K562 (cell line): ENCODE results near the gene SSBP2. TPM values are rescaled to one million over a fixed set of nuclear protein-coding genes. Genes with fewer than 3 reads are reported as not detected.

Experiments
- ATAC-seq: fragments of 200-7000 bp; cut with Tn5 transposase; 3 replicates; pipeline ENCODE4 v1.9.1; 2020; ENCODE audit warnings: moderate library complexity
- BruUV-seq: library from RNA; stranded (reverse); fragments of 400-500 nt; replicated peaks from 2 replicates; lab custom pipeline; 2021; lab: Mats Ljungman, UMichigan
- CTCF ChIA-PET: fragments of 300-600 bp; formaldehyde crosslinking; extraction: SDS; loops from one replicate; lab custom pipeline; 2021; ENCODE audit warnings: low intra/inter-chr PET ratio; lab: Yijun Ruan, JAX
- POLR2A ChIA-PET: fragments of 300-600, 350-650 bp; sonication (Branson Sonifier 250); formaldehyde crosslinking; extraction: SDS; loops from one replicate; lab custom pipeline; 2021; ENCODE audit warnings: antibody characterized with exemption, inconsistent platforms; lab: Yijun Ruan, JAX
- DNase-seq, 4 experiments: peaks; one replicate each; pipeline versions ENCODE4 v3.0.0 to v3.0.0-alpha.2; 2011 to 2018; ENCODE audit warnings: low spot score in 3 of 4, mixed read lengths in 3 of 4; ENCODE audit errors: extremely low read depth in 1 of 4
- FAIRE-seq: peaks from 2 replicates; lab custom pipeline; 2011; peaks lifted over from hg19 to GRCh38; lab: Jason Lieb, UNC
- H2AFZ ChIP-seq: 2 replicates; pipeline ENCODE4 v1.6.0; 2011; ENCODE audit warnings: low read depth, low read length, control low read depth, inconsistent platforms
- H3K27ac ChIP-seq: fragments of 200-600 bp; 3 replicates; pipeline ENCODE4 v1.8.0; 2011; ENCODE audit warnings: low read depth, mild to moderate bottlenecking, control low read depth, inconsistent platforms, low read length, moderate library complexity, mixed read lengths; ENCODE audit errors: extremely low read depth
- H3K27me3 ChIP-seq, 2 experiments: fragments of 300-600 bp in 1 of 2; 2 replicates in 1 of 2; 3 replicates in 1 of 2; pipeline versions ENCODE4 v1.6.0 to v1.8.0; 2011; ENCODE audit warnings: inconsistent platforms in 2 of 2, low read length in 2 of 2, mild to moderate bottlenecking in 1 of 2, mixed read lengths in 1 of 2, moderate library complexity in 1 of 2; ENCODE audit not compliant: control insufficient read depth in 2 of 2, insufficient read depth in 2 of 2
- H3K36me3 ChIP-seq: fragments of 300-600 bp; 3 replicates; pipeline ENCODE4 v1.8.0; 2011; ENCODE audit warnings: mild to moderate bottlenecking, low read length, inconsistent platforms; ENCODE audit not compliant: control insufficient read depth, insufficient read depth
- H3K4me1 ChIP-seq, 2 experiments: fragments of 200-600 bp in 1 of 2; replicated peaks in 1 of 2; 2 replicates in 1 of 2; 3 replicates in 1 of 2; pipeline versions ENCODE4 v1.5.1 to v1.8.0; 2011; ENCODE audit warnings: inconsistent platforms in 2 of 2, low read length in 2 of 2, mild to moderate bottlenecking in 1 of 2, mixed read lengths in 1 of 2, moderate library complexity in 1 of 2; ENCODE audit not compliant: control insufficient read depth in 2 of 2, insufficient read depth in 2 of 2
- H3K4me2 ChIP-seq: 2 replicates; pipeline ENCODE4 v1.6.1; 2011; ENCODE audit warnings: low read length, control low read depth, inconsistent platforms, mixed read lengths; ENCODE audit not compliant: insufficient read depth
- H3K4me3 ChIP-seq: fragments of 200-600 bp; sonication (generic), shearing (Covaris generic); 2 replicates; pipeline ENCODE4 v1.5.1; 2016; ENCODE audit warnings: control low read depth, inconsistent platforms
- H3K79me2 ChIP-seq: fragments of 200-600 bp; 3 replicates; pipeline ENCODE4 v1.8.0; 2011; ENCODE audit warnings: low read length, inconsistent platforms; ENCODE audit not compliant: control insufficient read depth, insufficient read depth
- H3K9ac ChIP-seq, 2 experiments: 2 replicates each; pipeline versions ENCODE4 v1.6.0 to v1.6.1; 2011; ENCODE audit warnings: low read depth in 2 of 2, low read length in 2 of 2, control low read depth in 1 of 2, inconsistent platforms in 1 of 2, mild to moderate bottlenecking in 1 of 2, mixed read lengths in 1 of 2; ENCODE audit not compliant: insufficient read depth in 1 of 2
- H3K9me1 ChIP-seq: one replicate; pipeline ENCODE4 v1.6.0; 2011; ENCODE audit warnings: inconsistent platforms, mild to moderate bottlenecking, low read length, moderate library complexity; ENCODE audit not compliant: control insufficient read depth, insufficient read depth
- H3K9me3 ChIP-seq: replicated peaks from 2 replicates; pipeline ENCODE4 v1.5.1; 2011; ENCODE audit warnings: low read depth, low read length, inconsistent platforms; ENCODE audit not compliant: control insufficient read depth, insufficient read depth
- H4K20me1 ChIP-seq: replicated peaks from 2 replicates; pipeline ENCODE4 v1.6.1; 2011; ENCODE audit warnings: low read length, inconsistent platforms, mixed read lengths; ENCODE audit not compliant: control insufficient read depth, insufficient read depth
- JUN ChIP-seq, 2 experiments: sonication (generic) in 1 of 2; formaldehyde crosslinking in 1 of 2; IDR thresholded peaks; 2 replicates each; pipeline versions ENCODE4 v1.6.1 to v1.8.0; 2012 to 2022; ENCODE audit warnings: borderline replicate concordance in 2 of 2, mild to moderate bottlenecking in 2 of 2, improper control_type of control experiment in 1 of 2, low read depth in 1 of 2, low read length in 1 of 2, missing genetic modification reagents in 1 of 2
- JUND ChIP-seq, 2 experiments: IDR thresholded peaks; 2 replicates in 1 of 2; 3 replicates in 1 of 2; pipeline ENCODE4 v1.6.1; 2011; ENCODE audit warnings: borderline replicate concordance in 2 of 2, low read depth in 2 of 2, low read length in 2 of 2, improper control_type of control experiment in 1 of 2, missing biosample characterization in 1 of 2, missing genetic modification characterization in 1 of 2, missing genetic modification reagents in 1 of 2
- NONO ChIP-seq, 2 experiments: fragments of 200-400 bp in 1 of 2; fragments of 450-650 bp in 1 of 2; formaldehyde crosslinking in 1 of 2; IDR thresholded peaks; 2 replicates each; pipeline ENCODE4 v1.6.1; 2017; ENCODE audit warnings: low read depth in 2 of 2, mild to moderate bottlenecking in 2 of 2, moderate library complexity in 2 of 2, low read length in 1 of 2
- TCF3 ChIP-seq: sonication (generic); formaldehyde crosslinking; IDR thresholded peaks from 2 replicates; pipeline ENCODE4 v1.4.0; 2020; ENCODE audit warnings: mild to moderate bottlenecking, missing genetic modification reagents
- ZBTB7A ChIP-seq: IDR thresholded peaks from 2 replicates; pipeline ENCODE4 v1.6.1; 2011; ENCODE audit warnings: low read depth, mild to moderate bottlenecking, low read length, moderate library complexity, borderline replicate concordance; ENCODE audit not compliant: control insufficient read depth
- ZNF77 ChIP-seq: fragments of 250-450 bp; sonication (Bioruptor Pico); IDR thresholded peaks from 2 replicates; pipeline ENCODE4 v1.5.0; 2020
- WGBS: fragments of 100-300 bp; shearing (Covaris generic); methylation state at CpG from one replicate; pipeline ENCODE4 v1.1.6; 2016; ENCODE audit warnings: low coverage, mixed read lengths; ENCODE audit not compliant: insufficient coverage; ENCODE audit errors: missing lambda C conversion rate; 5-methylcytosine and 5-hydroxymethylcytosine counted together
- in situ Hi-C: fragments of 300-500 bp; cut with MboI; formaldehyde crosslinking; loops from 4 replicates; pipeline ENCODE4 v1.15.0; 2018; ENCODE audit warnings: inconsistent platforms, mixed read lengths
- intact Hi-C: fragments of 100-400 bp; cut with micrococcal nuclease; formaldehyde crosslinking; loops from 2 replicates; pipeline ENCODE4 v1.14.2; 2022
- polyA plus RNA-seq, 8 experiments: library from polyadenylated mRNA; depleted of rRNA in 4 of 8; stranded (reverse) in 5 of 8; unstranded in 3 of 8; fragments of >200 nt; fragmentation: Nextera tagmentation in 2 of 8; fragmentation: Illumina TruSeq in 1 of 8; extraction: Ambion mirVana in 2 of 8; extraction: Trizol in 1 of 8; gene quantifications; 2 replicates each; pipeline versions ENCODE4 v1.2.1 to v1.2.3, GENCODE V29; 2011 to 2014; ENCODE audit warnings: inconsistent platforms in 1 of 8, missing spikeins in 1 of 8
- total RNA-seq, 7 experiments: library from RNA; depleted of rRNA in 6 of 7; stranded (reverse); fragments of >200 nt in 6 of 7; fragmentation: Illumina TruSeq in 2 of 7; extraction: Trizol in 2 of 7; gene quantifications; 2 replicates each; pipeline versions ENCODE4 v1.2.1 to v1.2.3, GENCODE V29; 2011 to 2021; ENCODE audit warnings: low replicate concordance in 1 of 7
- TF ChIP-seq, protein P1 (sequence below): fragments of 250-450 bp; sonication (Bioruptor Pico); IDR thresholded peaks from 2 replicates; pipeline ENCODE4 v1.8.0; 2021; ENCODE audit warnings: mild to moderate bottlenecking, moderate library complexity
- TF ChIP-seq, protein P2 (sequence below): sonication (generic); formaldehyde crosslinking; IDR thresholded peaks from 2 replicates; pipeline ENCODE4 v1.8.0; 2023; ENCODE audit warnings: missing genetic modification reagents, mild to moderate bottlenecking, borderline replicate concordance
- TF ChIP-seq, protein P3 (sequence below): conservative IDR thresholded peaks from 2 replicates; pipeline ENCODE4 v1.6.1; 2011; ENCODE audit warnings: low read depth, mild to moderate bottlenecking, low read length; ENCODE audit not compliant: control insufficient read depth

Gene SSBP2
- total and polyA plus RNA-seq, 9 of the 15 experiments (the other 6 are each of a cell fraction or from before 2014, with no cell fraction given), result 22.3 to 133 (median 42.1) TPM

DNA sequence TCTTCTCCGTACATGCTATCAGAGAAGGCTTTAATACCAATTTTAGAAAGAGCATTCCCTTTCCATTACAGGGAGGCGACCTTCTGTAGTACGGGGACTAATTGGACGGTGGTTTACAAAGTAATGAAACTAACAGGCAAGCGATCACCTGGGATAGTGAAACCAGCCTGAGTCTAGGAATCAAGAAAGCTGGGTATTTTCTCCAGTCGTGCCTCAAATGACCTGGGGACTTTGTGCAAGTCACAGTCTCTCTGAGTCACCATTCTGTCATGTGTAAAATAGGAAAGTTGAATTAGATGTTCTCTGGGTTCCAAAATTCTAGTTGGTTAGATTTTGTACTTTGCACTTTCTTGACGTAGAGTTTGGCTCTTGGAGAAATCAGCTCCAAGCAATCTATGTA lies 22.7 kb upstream of the SSBP2 start (continued):
- TF ChIP-seq JUND (IDR thresholded peaks at IDR 0.05; ENCODE audit: borderline replicate concordance, low read depth, low read length) (peak; percentile 67; the same call in 1 of the 2 replicates), JUND (tag; IDR thresholded peaks at IDR 0.05; ENCODE audit: borderline replicate concordance, low read depth, low read length) (peak; percentile 71; the same call in 2 of the 3 replicates), JUN (IDR thresholded peaks at IDR 0.05; ENCODE audit: borderline replicate concordance, low read depth, low read length) (peak; percentile 62; the same call in 1 of the 2 replicates), JUN (CRISPR knock-in tag; IDR thresholded peaks at IDR 0.05; ENCODE audit: borderline replicate concordance) (no peak)
- TF ChIP-seq, protein P1, sequence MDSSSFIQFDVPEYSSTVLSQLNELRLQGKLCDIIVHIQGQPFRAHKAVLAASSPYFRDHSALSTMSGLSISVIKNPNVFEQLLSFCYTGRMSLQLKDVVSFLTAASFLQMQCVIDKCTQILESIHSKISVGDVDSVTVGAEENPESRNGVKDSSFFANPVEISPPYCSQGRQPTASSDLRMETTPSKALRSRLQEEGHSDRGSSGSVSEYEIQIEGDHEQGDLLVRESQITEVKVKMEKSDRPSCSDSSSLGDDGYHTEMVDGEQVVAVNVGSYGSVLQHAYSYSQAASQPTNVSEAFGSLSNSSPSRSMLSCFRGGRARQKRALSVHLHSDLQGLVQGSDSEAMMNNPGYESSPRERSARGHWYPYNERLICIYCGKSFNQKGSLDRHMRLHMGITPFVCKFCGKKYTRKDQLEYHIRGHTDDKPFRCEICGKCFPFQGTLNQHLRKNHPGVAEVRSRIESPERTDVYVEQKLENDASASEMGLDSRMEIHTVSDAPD (CRISPR knock-in tag), result no peak
- TF ChIP-seq, all 486 proteins: peak for 14

DNA sequence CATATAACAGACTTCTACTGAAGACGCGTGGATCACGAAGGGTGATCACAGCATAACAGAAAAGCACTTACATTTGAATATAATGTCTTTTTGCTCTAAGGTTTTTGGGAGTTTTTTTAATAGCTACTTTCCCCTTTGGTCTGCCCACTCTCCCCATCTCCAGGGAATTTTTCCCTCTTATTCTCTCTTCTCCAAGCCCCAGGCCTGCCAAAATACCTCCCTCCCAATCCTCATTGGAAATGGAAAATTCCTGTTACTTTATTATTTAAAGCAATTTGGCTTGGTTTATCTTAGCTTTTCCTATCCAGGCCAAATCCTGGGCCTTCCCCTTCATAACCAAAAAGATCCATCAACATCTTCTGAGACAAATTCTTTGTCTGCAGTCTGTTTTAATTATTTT lies 22.3 kb upstream of the SSBP2 start:
- H3K36me3 ChIP-seq, result no peaks in the 10 kb centered on the region; the same call in 2 of the 3 replicates
- H4K20me1 ChIP-seq, result no peaks in the 10 kb centered on the region
- DNase-seq (no peak), FAIRE-seq (no peak), ATAC-seq (no peak)
- peak overlapping the region; percentile 35; the same call in 2 of the 3 replicates for H3K27ac ChIP-seq
- ChIA-PET CTCF (no interaction called here), POLR2A (interaction anchor here (0.6 to 3.8 kb wide), 3 partner anchors 11 to 194 kb away, joined by 3 to 35 read pairs (median 3); no protein-coding TSS in a partner anchor)
- no peaks in the 10 kb centered on the region for H3K27me3 ChIP-seq
- peak overlapping the region; percentile 72 for H2AFZ ChIP-seq
- H3K79me2 ChIP-seq, result no peaks in the 10 kb centered on the region
- H3K4me1 ChIP-seq, result peaks cover 0 to 13% of the 10 kb centered on the region in 2 experiments; a peak in 3 of 5 replicates
- in situ Hi-C loops (no loop called here), intact Hi-C loops (no loop called here)
- no peak overlapping the region; the same call in 1 of the 2 replicates for H3K4me2 ChIP-seq
- no peaks in the 10 kb centered on the region for H3K9me1 ChIP-seq
- H3K4me3 ChIP-seq, result no peak overlapping the region
- H3K9ac ChIP-seq, result 0 out of 4 replicates have a peak overlapping the region, but pooled peaks of 1 of the 2 experiments have one; percentile 11
- no TSS peak for BruUV-seq
- WGBS, result 86% methylated on average over 3 of the region's 3 CpGs
- H3K9me3 ChIP-seq, result no peaks in the 10 kb centered on the region
- TF ChIP-seq TCF3 (CRISPR knock-in tag), result no peak
- TF ChIP-seq, protein P2, sequence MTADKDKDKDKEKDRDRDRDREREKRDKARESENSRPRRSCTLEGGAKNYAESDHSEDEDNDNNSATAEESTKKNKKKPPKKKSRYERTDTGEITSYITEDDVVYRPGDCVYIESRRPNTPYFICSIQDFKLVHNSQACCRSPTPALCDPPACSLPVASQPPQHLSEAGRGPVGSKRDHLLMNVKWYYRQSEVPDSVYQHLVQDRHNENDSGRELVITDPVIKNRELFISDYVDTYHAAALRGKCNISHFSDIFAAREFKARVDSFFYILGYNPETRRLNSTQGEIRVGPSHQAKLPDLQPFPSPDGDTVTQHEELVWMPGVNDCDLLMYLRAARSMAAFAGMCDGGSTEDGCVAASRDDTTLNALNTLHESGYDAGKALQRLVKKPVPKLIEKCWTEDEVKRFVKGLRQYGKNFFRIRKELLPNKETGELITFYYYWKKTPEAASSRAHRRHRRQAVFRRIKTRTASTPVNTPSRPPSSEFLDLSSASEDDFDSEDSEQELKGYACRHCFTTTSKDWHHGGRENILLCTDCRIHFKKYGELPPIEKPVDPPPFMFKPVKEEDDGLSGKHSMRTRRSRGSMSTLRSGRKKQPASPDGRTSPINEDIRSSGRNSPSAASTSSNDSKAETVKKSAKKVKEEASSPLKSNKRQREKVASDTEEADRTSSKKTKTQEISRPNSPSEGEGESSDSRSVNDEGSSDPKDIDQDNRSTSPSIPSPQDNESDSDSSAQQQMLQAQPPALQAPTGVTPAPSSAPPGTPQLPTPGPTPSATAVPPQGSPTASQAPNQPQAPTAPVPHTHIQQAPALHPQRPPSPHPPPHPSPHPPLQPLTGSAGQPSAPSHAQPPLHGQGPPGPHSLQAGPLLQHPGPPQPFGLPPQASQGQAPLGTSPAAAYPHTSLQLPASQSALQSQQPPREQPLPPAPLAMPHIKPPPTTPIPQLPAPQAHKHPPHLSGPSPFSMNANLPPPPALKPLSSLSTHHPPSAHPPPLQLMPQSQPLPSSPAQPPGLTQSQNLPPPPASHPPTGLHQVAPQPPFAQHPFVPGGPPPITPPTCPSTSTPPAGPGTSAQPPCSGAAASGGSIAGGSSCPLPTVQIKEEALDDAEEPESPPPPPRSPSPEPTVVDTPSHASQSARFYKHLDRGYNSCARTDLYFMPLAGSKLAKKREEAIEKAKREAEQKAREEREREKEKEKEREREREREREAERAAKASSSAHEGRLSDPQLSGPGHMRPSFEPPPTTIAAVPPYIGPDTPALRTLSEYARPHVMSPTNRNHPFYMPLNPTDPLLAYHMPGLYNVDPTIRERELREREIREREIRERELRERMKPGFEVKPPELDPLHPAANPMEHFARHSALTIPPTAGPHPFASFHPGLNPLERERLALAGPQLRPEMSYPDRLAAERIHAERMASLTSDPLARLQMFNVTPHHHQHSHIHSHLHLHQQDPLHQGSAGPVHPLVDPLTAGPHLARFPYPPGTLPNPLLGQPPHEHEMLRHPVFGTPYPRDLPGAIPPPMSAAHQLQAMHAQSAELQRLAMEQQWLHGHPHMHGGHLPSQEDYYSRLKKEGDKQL (CRISPR knock-in tag), result no peak
- TF ChIP-seq, protein P3, sequence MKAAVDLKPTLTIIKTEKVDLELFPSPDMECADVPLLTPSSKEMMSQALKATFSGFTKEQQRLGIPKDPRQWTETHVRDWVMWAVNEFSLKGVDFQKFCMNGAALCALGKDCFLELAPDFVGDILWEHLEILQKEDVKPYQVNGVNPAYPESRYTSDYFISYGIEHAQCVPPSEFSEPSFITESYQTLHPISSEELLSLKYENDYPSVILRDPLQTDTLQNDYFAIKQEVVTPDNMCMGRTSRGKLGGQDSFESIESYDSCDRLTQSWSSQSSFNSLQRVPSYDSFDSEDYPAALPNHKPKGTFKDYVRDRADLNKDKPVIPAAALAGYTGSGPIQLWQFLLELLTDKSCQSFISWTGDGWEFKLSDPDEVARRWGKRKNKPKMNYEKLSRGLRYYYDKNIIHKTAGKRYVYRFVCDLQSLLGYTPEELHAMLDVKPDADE, result no peak
- TF ChIP-seq NONO (IDR thresholded peaks at IDR 0.05; ENCODE audit: low read depth in 2 of 2, low read length in 1 of 2), result no peak
- TF ChIP-seq ZNF77 (CRISPR knock-in tag), result no peak
- no peak for TF ChIP-seq ZBTB7A
